H9 (cell line): ENCODE measurements around the gene ASTN2. TPM values are rescaled to one million over a fixed set of nuclear protein-coding genes. Genes with fewer than 3 reads are reported as not detected.

ENCODE experiments used
- DNase-seq: peaks from one replicate; pipeline ENCODE4 v3.0.0-alpha.2; 2017
- H2AFZ ChIP-seq: one replicate; pipeline ENCODE4 v1.6.1; 2013; ENCODE audit warnings: mild to moderate bottlenecking, low read length, control low read depth, moderate library complexity
- H2AK5ac ChIP-seq: 2 replicates; pipeline ENCODE4 v1.6.1; 2013; ENCODE audit warnings: low read length, control low read depth, mixed read lengths; ENCODE audit not compliant: insufficient read length
- H2BK120ac ChIP-seq: one replicate; pipeline ENCODE4 v1.6.1; 2013; ENCODE audit warnings: low read depth, mild to moderate bottlenecking, low read length, control low read depth, inconsistent platforms; ENCODE audit not compliant: poor library complexity, severe bottlenecking
- H2BK12ac ChIP-seq: 2 replicates; pipeline ENCODE4 v1.6.1; 2013; ENCODE audit warnings: low read length, control low read depth, mixed read lengths, low read depth; ENCODE audit not compliant: insufficient read length
- H2BK15ac ChIP-seq: 2 replicates; pipeline ENCODE4 v1.6.1; 2013; ENCODE audit warnings: low read depth, low read length, control low read depth
- H2BK20ac ChIP-seq: one replicate; pipeline ENCODE4 v1.6.1; 2013; ENCODE audit warnings: low read depth, mild to moderate bottlenecking, low read length, control low read depth, inconsistent platforms; ENCODE audit not compliant: poor library complexity, severe bottlenecking
- H2BK5ac ChIP-seq: 2 replicates; pipeline ENCODE4 v1.6.1; 2013; ENCODE audit warnings: low read length, control low read depth, mixed read lengths; ENCODE audit not compliant: insufficient read length
- H3K14ac ChIP-seq: 2 replicates; pipeline ENCODE4 v1.6.1; 2013; ENCODE audit warnings: low read length, control low read depth; ENCODE audit not compliant: insufficient read depth
- H3K18ac ChIP-seq: 2 replicates; pipeline ENCODE4 v1.6.1; 2013; ENCODE audit warnings: low read depth, mild to moderate bottlenecking, mixed read lengths, low read length, control low read depth; ENCODE audit not compliant: insufficient read length
- H3K23ac ChIP-seq: 2 replicates; pipeline ENCODE4 v1.6.1; 2013; ENCODE audit warnings: low read length, control low read depth, mixed read lengths, low read depth; ENCODE audit not compliant: insufficient read length
- H3K23me2 ChIP-seq: 2 replicates; pipeline ENCODE4 v1.6.1; 2013; ENCODE audit warnings: low read depth, mild to moderate bottlenecking, mixed read lengths, low read length, control low read depth; ENCODE audit not compliant: insufficient read length, poor library complexity, severe bottlenecking
- H3K27ac ChIP-seq: 2 replicates; pipeline ENCODE4 v1.5.1; 2013; ENCODE audit warnings: low read length, control low read depth, mixed read lengths, low read depth; ENCODE audit not compliant: insufficient read length
- H3K27me3 ChIP-seq: 2 replicates; pipeline ENCODE4 v1.6.1; 2013; ENCODE audit warnings: low read length, control low read depth, inconsistent platforms; ENCODE audit not compliant: insufficient read depth
- H3K4ac ChIP-seq: 2 replicates; pipeline ENCODE4 v1.6.1; 2013; ENCODE audit warnings: low read depth, mild to moderate bottlenecking, control low read depth, inconsistent platforms, low read length, moderate library complexity
- H3K4me1 ChIP-seq: 2 replicates; pipeline ENCODE4 v1.6.1; 2013; ENCODE audit warnings: low read length, control low read depth, inconsistent platforms; ENCODE audit not compliant: insufficient read depth
- H3K4me2 ChIP-seq: 2 replicates; pipeline ENCODE4 v1.6.1; 2013; ENCODE audit warnings: low read length, control low read depth, mixed read lengths; ENCODE audit not compliant: insufficient read length, insufficient read depth
- H3K56ac ChIP-seq: 2 replicates; pipeline ENCODE4 v1.6.1; 2013; ENCODE audit warnings: low read depth, mild to moderate bottlenecking, mixed read lengths, low read length, control low read depth; ENCODE audit not compliant: insufficient read length
- H3K79me1 ChIP-seq: 2 replicates; pipeline ENCODE4 v1.6.1; 2013; ENCODE audit warnings: low read depth, mild to moderate bottlenecking, moderate library complexity, low read length, control low read depth, inconsistent platforms; ENCODE audit not compliant: insufficient read depth, poor library complexity, severe bottlenecking
- H3K79me2 ChIP-seq: 2 replicates; pipeline ENCODE4 v1.6.1; 2013; ENCODE audit warnings: low read length, control low read depth, inconsistent platforms; ENCODE audit not compliant: insufficient read depth
- H3K9ac ChIP-seq: 2 replicates; pipeline ENCODE4 v1.6.1; 2013; ENCODE audit warnings: low read length, control low read depth, mixed read lengths; ENCODE audit not compliant: insufficient read length; ENCODE audit errors: extremely low read depth
- H3K9me3 ChIP-seq: one replicate; pipeline ENCODE4 v1.6.1; 2013; ENCODE audit warnings: low read depth, low read length, inconsistent platforms; ENCODE audit not compliant: control insufficient read depth
- H3T11ph ChIP-seq: one replicate; pipeline ENCODE4 v1.6.1; 2013; ENCODE audit warnings: mild to moderate bottlenecking, low read length, control low read depth, inconsistent platforms
- H4K20me1 ChIP-seq: one replicate; pipeline ENCODE4 v1.6.1; 2013; ENCODE audit not compliant: control insufficient read depth, insufficient read length, insufficient read depth
- H4K5ac ChIP-seq: 2 replicates; pipeline ENCODE4 v1.6.1; 2013; ENCODE audit warnings: low read depth, mild to moderate bottlenecking, mixed read lengths, low read length, control low read depth; ENCODE audit not compliant: insufficient read length
- H4K8ac ChIP-seq: replicated peaks from 2 replicates; pipeline ENCODE4 v1.6.1; 2013; ENCODE audit warnings: low read length, control low read depth, mixed read lengths, low read depth; ENCODE audit not compliant: insufficient read length
- H4K91ac ChIP-seq: 2 replicates; pipeline ENCODE4 v1.6.1; 2013; ENCODE audit warnings: low read depth, mild to moderate bottlenecking, moderate library complexity, mixed read lengths, low read length, control low read depth; ENCODE audit not compliant: insufficient read length
- H3K27ac Mint-ChIP-seq, 3 experiments: 2 replicates in 2 of 3; 3 replicates in 1 of 3; pipeline ENCODE4 v1.8.0; 2020 to 2021; ENCODE audit warnings: mixed read lengths in 3 of 3, mild to moderate bottlenecking in 1 of 3, moderate library complexity in 1 of 3
- H3K27me3 Mint-ChIP-seq: 2 replicates; pipeline ENCODE4 v1.8.0; 2021; ENCODE audit warnings: low read depth, mild to moderate bottlenecking, moderate library complexity, mixed read lengths
- H3K36me3 Mint-ChIP-seq, 3 experiments: 2 replicates in 2 of 3; 3 replicates in 1 of 3; pipeline ENCODE4 v1.8.0; 2020 to 2021; ENCODE audit warnings: low read depth in 3 of 3, mixed read lengths in 3 of 3; ENCODE audit not compliant: insufficient read depth in 1 of 3
- H3K4me1 Mint-ChIP-seq, 2 experiments: 2 replicates each; pipeline ENCODE4 v1.8.0; 2020; ENCODE audit warnings: mixed read lengths in 2 of 2
- H3K4me3 Mint-ChIP-seq, 2 experiments: 2 replicates in 1 of 2; 3 replicates in 1 of 2; pipeline ENCODE4 v1.8.0; 2020 to 2021; ENCODE audit warnings: mild to moderate bottlenecking in 2 of 2, mixed read lengths in 2 of 2, moderate library complexity in 1 of 2
- H3K9me3 Mint-ChIP-seq, 2 experiments: 2 replicates in 1 of 2; 3 replicates in 1 of 2; pipeline ENCODE4 v1.8.0; 2020; ENCODE audit warnings: mild to moderate bottlenecking in 2 of 2, mixed read lengths in 2 of 2, moderate library complexity in 1 of 2
- WGBS: extraction: QIAGEN DNeasy Blood & Tissue Kit; methylation state at CpG from one replicate; pipeline ENCODE4 v1.1.7; 2013; ENCODE audit warnings: missing lambda C conversion rate, low lambda C conversion rate, mixed read lengths; ENCODE audit not compliant: insufficient read length; ENCODE audit errors: extremely low coverage; 5-methylcytosine and 5-hydroxymethylcytosine counted together
- total RNA-seq: library from RNA; stranded (reverse); gene quantifications from 2 replicates; pipeline ENCODE4 v1.2.1, GENCODE V29; 2021
- TF ChIP-seq, protein P1 (sequence below): fragments of 200-600 bp; sonication (generic); conservative IDR thresholded peaks from 3 replicates; pipeline ENCODE4 v1.8.0; 2021; ENCODE audit warnings: antibody characterized with exemption, mild to moderate bottlenecking

The ASTN2 gene
- total RNA-seq, 1 experiment from 2014 or later: 9.7 TPM

GRCh38 chr9:117122102-117122501, 292.8 kb downstream of the ASTN2 start:
- Histone ChIP-seq H3K79me2 (0 out of 2 replicates have a peak, but pooled peaks cover 2% of the 10 kb centered on the region), H2BK12ac (no peak overlapping the region)
- H3K9me3 Mint-ChIP-seq: no peaks in the 10 kb centered on the region

More at GRCh38 chr9:117122102-117122501, 292.8 kb downstream of the ASTN2 start:
- Histone ChIP-seq H3K9me3 (no peaks in the 10 kb centered on the region), H2AFZ (no peak overlapping the region), H3K18ac (no peak overlapping the region), H3K4me1 (no peaks in the 10 kb centered on the region), H3K27ac (no peak overlapping the region), H3T11ph (no peak overlapping the region), H4K20me1 (no peaks in the 10 kb centered on the region), H3K23ac (no peak overlapping the region), H3K56ac (no peak overlapping the region), H2BK120ac (no peak overlapping the region), H3K14ac (no peak overlapping the region), H3K23me2 (no peaks in the 10 kb centered on the region), H2BK15ac (no peak overlapping the region), H2BK5ac (no peak overlapping the region), H4K5ac (no peak overlapping the region), H3K9ac (no peak overlapping the region), H2BK20ac (no peak overlapping the region), H3K4ac (no peak overlapping the region), H3K4me2 (no peak overlapping the region), H4K91ac (no peak overlapping the region), H3K27me3 (no peaks in the 10 kb centered on the region), H4K8ac (no peak overlapping the region), H3K79me1 (no peaks in the 10 kb centered on the region), H2AK5ac (no peak overlapping the region)
- WGBS: no CpG with 5 or more reads among the region's 1 CpG
- Mint-ChIP-seq H3K27ac (no peak overlapping the region), H3K36me3 (no peaks in the 10 kb centered on the region), H3K4me1 (no peaks in the 10 kb centered on the region), H3K4me3 (no peak overlapping the region), H3K27me3 (no peaks in the 10 kb centered on the region)
- TF ChIP-seq, protein P1, sequence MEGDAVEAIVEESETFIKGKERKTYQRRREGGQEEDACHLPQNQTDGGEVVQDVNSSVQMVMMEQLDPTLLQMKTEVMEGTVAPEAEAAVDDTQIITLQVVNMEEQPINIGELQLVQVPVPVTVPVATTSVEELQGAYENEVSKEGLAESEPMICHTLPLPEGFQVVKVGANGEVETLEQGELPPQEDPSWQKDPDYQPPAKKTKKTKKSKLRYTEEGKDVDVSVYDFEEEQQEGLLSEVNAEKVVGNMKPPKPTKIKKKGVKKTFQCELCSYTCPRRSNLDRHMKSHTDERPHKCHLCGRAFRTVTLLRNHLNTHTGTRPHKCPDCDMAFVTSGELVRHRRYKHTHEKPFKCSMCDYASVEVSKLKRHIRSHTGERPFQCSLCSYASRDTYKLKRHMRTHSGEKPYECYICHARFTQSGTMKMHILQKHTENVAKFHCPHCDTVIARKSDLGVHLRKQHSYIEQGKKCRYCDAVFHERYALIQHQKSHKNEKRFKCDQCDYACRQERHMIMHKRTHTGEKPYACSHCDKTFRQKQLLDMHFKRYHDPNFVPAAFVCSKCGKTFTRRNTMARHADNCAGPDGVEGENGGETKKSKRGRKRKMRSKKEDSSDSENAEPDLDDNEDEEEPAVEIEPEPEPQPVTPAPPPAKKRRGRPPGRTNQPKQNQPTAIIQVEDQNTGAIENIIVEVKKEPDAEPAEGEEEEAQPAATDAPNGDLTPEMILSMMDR: no peak
- DNase-seq: no peak
